CD4-positive, alpha-beta T cell treated with Interleukin-12 subunit alpha and Interleukin-12 subunit beta, for 1 hour (primary cell): ENCODE results near the gene HIGD1A.

Experiments used
- DNase-seq: peaks from one replicate; pipeline ENCODE4 v3.0.0-alpha.2; 2020

HIGD1A gene

DNA sequence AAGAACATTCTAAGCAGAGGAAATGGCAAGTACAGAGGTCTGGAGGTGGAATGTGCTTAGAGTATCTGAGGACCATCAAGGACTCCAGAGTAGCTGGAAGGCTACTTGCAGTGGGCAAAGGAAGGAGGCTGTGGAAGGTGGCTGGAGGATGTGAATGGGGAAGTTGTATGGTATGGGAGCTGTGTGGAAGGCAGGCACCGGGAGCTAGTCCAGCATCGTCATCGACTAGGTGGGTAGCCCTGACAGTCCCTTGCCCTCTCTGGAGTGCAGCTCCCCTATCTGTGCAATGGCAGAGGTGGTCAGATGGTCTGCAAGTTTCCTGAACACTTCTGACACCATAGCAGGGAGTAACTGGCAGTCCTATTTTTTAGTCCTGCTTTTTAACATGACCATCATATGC lies 50.5 kb downstream of the HIGD1A start:
- DNase-seq = no peak

DNA sequence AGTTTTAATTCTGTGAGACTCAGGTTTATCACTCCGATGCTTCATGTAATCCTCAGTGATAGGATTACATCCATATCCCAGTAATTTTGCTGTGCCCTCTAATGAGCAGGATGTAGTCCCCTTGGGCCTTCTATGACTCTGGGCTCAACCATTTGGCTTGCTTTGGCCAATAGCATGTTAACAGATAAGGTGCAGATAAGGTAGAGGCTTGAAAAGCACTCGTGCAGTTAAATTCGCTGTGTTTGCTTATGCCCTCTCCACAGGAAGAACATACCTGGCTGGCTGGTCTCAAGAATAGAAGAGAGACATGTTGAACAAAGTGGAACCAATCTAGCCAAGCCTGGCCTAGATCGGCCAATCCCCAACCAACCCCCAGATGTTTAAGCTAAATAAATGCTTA lies 51.3 kb downstream of the HIGD1A start:
- no peak for DNase-seq

DNA sequence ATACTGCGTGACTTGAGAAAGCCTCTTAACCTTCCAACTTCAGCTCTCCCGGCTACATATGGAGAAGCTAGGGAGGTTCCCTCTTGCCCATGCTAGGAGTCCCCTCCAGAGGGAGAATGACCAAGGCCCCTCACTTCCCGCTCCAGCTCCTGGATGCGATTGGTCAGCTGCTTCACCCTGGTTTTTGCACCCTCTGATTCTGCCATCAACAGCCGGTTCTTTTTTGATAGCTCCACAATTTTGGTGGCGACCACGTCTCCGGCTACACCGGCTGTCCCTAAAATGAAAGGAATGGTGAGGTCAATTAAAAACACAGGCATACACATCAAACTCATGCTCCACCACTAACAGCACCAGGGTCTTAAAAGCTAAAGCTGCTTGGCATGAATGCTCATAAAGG lies 51.8 kb downstream of the HIGD1A start:
- DNase-seq = no peak

DNA sequence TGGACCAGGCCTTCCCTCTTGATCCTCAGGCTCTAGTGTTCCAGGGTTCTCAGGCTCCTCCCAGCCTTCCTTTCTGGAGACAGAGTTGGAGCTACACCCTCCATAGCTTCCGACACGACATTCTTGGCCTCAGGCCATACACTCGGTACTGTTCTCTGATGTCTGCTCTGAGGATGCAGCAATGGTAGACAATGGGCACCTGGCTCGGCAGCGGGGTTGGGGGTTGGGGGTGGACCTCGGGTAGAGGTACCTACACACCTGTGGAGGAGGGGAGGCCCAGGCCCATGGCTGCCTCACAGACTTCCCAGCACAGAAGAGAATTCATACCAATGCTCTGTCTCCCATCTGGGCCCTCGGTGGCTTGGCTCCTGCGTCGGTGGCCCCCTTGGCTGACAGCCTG lies 52.7 kb downstream of the HIGD1A start:
- no peak for DNase-seq

DNA sequence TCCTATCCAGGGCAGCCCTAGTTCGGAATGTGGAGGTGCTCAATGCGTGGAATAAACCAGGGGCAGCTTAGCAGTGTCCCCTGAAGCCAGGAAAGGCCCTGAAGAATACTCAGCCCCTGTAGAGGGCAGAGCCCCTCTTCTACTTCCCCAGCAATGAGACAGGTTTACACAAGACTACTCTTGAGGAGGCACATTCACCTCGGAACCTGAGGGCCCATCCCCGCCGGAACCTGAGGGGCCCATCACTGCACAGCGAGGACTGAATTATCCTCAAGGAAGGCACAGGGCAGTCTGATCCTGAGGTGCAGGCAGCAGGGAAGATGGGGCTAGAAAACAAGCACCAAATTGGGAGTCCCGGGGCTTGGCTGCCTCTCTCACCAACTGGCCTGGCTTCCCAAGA lies 53.5 kb downstream of the HIGD1A start:
- no peak for DNase-seq

DNA sequence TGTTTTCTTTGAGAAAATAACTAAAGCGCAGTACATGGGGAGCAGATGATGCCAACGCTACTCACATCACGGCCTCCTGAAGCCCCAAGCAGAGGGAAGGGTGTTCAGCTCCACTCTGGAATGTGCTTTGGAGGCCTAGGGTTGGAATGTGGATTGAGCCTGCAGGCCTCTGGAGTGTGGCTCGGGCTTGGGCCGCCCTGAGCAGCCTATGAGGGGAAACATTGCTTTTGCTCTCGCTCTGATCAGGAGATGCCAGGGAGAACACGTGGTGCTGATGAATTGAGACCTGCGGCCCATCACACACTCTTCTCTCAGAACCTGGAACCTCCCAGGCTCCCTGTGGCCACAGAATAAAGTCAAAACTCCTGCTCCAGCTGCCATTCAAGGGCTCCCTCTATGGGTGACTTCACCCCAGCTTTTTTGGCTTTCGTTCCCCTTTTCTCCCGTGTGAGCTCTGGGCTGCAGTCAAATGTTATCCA lies 54.5 kb downstream of the HIGD1A start:
- peak; percentile 21 for DNase-seq

DNA sequence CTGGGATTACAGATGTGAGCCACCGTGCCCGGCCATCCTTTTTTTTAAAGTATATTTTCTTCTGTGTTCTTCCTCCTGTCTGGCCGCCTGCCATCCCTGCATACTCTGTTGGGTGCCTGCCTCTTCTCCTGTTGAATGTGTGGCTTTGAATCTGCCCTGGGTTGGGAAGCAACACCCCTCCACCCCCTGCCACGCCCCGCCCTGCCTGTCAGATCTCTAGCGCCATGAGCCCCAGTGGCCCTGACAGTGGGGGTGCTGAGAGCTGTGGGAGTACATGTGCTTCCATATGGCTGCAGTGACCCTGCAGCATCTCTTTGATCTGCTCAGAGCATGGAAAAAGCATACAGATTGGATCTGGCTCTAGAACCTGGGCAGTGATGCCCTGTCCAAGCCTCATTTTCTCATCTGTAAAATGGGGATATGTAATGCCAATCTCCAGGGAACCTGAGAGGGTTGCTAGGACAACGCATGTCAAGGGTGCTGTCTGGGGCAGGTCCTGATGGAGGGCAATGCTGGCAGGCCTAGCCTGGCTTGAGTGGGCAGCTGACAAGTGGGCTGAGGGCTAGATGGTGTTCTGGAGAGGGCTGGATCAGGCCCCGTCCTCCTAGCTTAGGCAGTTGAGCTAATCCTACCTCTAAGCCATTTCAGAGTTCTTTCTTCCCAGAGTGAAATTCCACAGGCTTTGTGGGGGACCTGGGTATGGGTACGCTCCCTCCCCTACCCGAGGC lies 55.1 kb downstream of the HIGD1A start:
- DNase-seq = no peak

DNA sequence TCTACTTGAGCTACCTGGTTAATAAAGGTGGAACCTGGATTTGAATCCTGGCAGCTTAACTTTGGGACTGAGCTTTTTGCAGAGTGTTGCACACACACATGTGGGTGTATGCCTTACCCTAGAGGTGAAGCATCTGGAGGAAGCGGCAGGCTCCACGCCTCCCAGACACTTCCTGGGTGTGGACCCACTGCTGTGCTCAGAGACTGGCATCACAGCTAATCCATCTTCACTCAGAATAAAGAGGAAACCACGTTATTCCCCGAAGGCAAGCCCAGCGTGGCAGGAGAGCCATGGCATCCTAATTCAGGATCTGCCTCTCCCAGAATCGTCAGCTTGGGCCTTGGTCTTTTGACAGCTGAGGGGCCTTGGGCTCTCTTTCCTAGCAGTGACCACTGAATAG lies 56.7 kb downstream of the HIGD1A start:
- peak; percentile 42 for DNase-seq

DNA sequence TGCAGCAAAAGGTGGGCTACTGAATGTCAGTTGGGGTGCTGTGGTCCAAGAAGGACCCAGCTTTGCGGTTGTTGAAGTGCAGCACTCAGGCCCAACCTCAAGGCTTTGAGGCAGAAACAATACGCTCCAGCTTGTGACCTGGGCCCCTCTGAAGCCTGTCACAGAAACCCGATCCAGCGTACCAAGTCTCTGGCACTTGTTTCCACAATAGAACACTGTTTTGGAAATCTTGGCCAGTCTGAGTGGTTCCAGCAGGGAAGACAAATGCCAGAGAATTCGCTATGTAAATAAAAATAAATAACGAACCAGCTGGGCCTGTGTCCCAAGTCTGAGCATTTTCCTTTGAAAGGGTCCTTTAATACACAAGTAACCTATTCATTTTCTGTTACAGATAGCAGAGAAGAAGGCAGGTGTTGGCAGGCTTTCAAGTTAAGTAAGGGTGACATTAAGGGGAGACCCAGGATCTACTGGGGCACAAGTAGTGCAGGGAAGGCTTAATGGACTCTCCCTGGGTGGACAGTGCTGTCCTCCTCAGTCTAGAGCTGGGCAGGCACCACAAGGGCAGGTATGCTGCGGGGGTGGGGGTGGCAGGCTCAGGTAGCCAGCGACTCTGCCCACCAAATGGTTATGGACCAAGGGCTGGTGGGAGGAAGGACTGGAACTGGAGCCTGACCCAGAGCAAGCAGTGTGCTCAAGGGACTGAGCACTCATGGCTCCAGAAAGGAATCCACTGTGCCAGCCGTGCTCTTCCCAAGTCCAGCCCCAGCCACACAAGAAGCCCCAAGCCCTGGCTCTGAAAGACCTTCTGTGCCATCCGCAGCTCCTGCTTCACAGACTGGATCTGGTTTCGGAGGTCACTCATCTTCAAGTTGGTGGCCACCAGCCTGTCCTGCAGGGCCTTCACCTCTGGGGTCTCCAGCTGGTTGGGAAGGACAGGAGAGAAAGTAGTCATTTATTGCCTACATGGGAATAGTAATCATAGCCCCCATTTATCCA lies 57.5 kb downstream of the HIGD1A start:
- no peak for DNase-seq

DNA sequence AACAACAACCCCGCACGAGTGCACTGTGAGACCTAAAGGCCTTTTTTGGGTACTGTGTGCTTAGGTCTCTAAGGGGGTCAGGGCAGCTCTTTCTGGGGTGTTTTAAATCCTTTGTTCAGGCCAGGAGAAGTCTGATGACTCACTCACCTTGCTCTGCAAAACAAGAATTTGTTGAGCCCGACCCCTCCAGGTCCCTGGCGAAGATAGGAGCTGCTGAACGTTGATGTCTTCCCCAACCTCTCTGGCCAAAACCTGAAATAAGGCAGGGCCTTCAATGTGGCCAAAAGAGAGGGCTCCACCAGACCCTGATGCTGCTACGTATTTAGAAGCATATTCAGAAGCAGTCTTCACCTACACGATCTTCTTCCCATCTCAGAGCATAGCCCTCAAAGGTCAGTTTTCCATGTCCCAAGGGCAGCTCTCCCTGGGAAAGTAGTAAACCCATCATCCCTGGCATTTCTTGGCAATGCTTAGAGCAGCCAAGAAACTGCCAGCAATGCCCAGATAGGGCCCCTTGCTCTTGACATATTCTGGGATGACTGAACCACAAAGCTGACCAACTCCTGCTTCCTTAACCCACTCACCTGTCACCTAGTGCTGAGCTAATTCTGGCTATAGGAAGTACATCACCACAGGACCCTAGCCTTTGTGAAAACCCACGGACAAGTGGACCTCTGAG lies 58.4 kb downstream of the HIGD1A start:
- no peak for DNase-seq

DNA sequence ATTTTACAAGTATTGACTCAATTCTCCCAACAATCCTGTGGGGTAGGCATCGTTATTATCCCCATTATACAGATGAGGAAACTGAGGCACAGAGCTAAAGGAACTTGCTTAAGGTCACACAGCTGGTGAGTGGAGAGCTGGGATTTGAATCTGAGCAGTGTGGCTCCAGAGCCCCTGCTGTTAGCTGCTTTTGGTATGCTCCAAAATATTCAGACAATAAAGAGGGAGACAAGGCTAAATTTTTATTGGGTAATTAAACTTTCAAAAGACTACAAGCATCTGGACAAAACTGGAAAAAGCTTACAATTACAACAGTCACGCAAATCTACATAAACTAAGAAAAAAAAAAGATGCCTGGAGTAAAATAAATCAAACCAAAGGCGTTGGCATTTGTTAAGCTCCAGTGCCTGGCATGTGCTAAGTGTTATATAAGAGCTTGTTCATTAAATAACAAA lies 59.0 kb downstream of the HIGD1A start:
- no peak for DNase-seq

DNA sequence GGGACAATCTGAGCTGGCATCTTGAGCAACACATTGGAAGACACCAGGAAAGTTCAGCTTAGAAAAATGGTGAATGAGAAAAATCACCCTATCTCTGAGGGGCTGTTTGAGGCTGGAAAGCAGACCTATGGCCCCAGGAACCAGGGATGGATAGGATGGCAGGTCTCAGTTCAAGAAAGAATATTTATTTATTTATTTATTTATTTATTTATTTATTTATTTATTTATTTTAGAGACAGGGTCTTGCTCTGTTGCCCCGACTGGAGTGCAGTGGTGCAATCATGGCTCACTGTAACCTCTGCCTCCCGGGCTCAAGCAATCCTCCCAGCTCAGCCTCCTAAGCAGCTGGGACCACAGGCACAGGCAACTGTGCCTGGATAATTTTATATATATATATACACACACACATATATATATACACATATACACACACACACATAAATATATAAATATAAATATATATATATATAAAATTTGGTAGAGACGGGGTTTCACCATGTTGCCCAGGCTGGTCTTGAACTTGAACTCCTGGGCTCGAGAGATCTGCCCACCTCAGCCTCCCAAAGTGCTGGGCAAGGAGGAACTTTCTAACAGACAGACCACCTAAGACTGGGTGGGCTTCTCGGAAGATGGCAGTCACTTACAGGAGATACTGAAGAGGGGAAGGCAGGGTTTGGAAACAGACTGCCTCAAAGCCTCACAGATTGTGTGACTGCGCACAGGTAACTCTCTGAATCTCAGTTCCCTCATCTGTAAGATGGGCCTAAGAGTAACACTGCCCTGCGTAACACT lies 60.9 kb downstream of the HIGD1A start:
- no peak for DNase-seq

DNA sequence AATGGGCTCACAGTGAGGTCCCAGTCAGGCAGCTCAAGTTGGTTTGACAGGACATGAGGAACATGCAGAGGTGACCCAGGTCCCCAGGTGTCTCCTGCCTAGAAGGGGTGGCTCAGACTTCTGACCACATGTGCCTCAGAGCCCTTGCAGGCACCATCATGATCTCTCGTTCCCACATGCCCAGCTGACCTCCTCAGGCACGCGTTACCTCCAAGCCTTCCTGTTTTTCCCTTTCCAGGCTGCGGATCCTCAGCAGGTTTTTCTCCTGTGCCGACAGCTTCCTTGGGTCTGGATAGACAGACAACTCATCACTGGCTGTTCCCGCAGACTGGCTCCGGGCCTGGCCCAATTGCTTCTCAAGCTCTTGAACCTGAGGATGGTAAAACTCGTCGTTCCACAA lies 61.6 kb downstream of the HIGD1A start:
- no peak for DNase-seq

DNA sequence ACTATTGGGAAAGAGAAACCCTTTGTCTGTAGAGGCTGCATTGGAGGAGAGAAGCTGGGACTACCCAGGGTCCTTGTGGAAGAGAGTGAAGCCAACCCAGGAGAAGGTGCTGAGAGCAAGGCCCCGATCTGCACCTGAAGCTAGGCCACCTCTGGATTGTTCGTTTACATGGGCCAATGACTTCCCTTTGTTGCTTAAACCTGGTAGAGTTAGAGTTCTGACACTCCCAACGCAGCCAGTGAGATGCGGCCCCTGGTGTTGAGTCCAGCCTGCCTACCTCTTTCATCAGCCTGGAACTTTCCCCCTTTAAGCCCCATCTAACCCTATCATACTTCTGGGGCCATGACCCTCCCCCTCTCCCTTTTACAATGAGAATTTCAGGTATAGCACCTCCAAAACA lies 62.0 kb downstream of the HIGD1A start:
- no peak for DNase-seq

DNA sequence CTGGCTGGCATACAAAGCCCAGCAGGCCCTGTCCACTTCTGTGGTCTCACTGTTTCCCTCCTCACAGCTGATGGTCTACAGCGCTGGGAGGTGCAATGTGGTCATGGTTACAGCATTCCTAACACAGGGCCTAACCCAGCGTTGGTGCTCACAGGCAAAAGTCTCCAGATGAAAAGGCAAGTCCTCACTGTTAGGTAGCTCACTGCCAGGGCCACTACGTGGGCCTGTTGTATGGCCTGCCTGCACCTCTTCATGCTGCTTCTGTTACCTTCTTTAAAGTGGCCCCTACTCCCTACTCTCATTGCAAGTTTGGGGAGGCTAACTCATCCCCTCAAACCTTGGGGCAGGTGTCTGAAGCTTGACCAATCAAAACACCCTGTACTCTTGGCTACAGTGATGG lies 62.5 kb downstream of the HIGD1A start:
- DNase-seq = no peak

DNA sequence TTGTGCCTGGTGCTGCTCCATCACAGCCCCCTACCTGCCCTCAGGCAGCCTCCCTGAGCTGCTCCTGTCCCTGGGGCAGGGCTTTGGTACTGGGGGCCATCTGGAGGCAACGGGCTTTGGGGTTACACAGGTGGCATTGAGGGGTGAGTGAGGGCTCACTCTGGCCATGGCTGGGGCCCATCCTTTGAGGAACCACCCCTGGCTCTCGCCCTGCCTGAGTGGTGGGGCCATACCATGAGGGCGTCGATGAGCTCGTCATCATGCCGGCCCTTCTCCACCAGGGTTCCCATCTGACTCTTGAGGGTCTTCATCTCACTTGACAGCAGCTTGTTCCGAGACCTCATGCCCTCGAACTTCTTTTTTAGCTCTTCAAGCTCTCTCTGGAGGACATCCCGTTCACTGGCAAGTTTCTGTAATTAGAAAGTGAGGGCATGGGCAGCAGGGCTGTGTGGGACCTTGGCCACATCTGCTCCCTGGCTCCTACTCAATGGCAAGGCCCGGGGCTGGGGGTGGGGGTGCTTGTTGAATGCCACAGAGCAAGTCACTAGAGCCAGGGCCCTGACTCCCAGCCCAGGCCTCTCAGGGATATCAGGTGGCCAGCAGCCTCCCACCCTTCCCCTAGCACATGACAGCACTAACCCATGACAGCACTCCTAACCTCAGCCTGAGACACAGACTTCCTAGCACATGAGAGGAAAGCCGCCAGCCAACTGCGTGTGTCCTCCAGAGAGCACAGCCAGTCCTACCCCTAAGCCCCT lies 64.7 kb downstream of the HIGD1A start:
- no peak for DNase-seq

DNA sequence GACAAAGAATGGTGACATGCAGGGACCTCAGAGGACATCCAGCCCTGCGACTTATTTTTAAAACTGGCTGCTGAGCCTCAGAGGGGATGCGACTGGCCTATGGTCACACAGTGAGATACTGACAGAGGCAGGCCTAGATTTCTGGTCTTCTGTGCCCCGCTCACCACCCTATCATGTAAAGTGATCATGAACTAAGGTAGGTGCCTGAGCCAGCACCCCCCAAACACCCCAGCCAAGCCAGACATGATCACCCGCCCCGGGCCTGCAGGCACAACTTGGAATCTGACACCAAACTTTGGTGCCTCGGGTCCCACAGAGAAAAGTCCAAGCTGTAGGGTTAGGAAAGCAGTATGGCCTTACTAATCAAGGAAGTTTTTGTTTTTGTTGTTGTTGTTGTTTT lies 67.8 kb downstream of the HIGD1A start:
- no peak for DNase-seq

DNA sequence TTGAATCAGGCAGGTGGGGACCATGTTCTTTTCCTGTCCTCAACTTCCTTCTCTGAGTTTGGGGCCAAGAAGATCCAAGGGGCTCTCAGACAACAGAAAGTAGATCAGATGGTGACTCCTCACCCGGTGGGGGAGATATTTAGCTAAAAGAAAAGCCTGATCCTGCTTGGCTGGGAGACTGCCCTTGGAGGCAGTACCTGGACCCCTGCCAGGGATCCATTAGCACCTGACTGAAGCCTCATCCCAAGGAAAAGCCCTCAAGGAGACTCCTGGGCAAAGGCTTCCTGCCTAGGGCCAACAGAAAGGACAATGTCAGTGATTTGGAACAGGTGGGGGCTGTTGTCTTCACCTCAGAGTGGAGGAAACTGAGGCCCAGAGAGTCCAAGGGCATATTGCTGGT lies 68.2 kb downstream of the HIGD1A start:
- no peak for DNase-seq

DNA sequence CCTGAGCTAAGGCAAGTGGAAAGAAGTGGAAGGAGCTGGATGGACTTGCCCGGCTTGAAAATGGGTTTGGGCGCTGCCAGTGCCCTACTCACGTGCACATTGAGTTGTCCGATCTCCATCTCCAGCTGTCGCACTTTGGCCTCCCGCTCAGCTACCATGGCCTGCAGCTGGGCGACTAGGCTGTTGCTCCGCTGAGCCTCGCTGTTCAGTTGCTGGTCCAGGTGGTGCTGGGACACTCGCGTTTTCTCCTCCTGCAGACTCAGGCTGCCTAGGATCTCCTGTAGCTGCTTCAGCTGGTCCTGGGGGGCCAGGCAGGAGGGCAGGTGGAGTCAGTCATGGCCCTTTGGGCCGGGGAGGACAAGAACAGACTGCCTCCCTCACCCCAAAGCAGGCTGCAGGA lies 68.7 kb downstream of the HIGD1A start:
- no peak for DNase-seq

DNA sequence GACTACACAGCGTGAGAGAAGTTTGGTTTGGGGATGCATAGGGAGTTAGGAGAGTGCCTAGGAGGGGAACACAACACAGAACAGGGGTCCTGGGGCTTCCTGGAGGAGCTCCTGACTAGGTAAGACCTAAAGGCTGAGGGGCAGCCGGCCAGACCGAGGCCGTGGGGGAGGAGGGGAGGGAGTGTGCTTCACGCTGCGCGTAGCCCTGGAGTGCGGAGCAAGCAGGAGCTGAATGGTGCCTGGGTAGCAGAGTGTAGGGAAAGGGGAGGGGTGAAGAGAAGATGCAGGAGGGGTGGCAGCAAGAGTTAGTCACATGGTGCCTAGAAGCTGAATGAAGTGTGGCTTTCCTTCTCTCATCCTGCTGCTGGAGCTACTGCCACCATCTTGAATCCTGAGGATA lies 69.3 kb downstream of the HIGD1A start:
- no peak for DNase-seq

DNA sequence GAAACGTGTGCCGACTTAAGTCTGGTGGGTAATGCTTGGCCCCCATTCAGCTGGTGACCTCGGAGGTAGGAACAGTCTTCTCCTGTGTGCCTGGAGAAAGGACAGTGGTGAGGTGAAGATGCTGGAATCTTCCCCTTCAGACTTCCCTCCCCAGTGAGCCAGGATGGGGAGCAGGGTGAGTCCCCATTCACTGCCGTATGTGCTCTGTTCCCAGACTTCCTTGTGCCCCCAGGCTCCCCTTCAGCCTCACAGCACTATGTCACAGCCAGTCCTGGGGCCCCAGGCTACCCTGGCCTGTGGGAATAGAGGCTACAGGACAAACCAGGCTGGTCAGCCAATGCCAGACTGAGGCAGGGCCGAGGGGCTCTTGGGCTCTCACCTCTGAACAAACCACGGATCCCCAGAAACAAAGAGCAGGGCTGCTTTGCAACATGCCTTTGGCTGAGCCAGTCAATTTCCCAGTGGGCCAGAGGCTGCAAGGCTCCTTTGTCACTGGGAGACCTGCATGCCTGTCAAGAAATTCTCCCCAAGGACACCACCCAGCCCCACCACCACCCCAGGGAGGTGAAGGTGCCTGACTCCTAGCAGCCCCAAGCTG lies 69.9 kb downstream of the HIGD1A start:
- DNase-seq = no peak
